SK-N-MC (cell line): ENCODE data around the gene OBSCN.

ENCODE experiments used
- EZH2 ChIP-seq: fragments of 200-600 bp; sonication (generic); IDR thresholded peaks from one replicate; pipeline ENCODE4 v1.6.1; 2017; ENCODE audit warnings: antibody characterized with exemption
- POLR2AphosphoS5 ChIP-seq: IDR thresholded peaks from 2 replicates; pipeline ENCODE4 v1.6.1; 2012; ENCODE audit warnings: mild to moderate bottlenecking, low read depth, low read length, borderline replicate concordance

DNA sequence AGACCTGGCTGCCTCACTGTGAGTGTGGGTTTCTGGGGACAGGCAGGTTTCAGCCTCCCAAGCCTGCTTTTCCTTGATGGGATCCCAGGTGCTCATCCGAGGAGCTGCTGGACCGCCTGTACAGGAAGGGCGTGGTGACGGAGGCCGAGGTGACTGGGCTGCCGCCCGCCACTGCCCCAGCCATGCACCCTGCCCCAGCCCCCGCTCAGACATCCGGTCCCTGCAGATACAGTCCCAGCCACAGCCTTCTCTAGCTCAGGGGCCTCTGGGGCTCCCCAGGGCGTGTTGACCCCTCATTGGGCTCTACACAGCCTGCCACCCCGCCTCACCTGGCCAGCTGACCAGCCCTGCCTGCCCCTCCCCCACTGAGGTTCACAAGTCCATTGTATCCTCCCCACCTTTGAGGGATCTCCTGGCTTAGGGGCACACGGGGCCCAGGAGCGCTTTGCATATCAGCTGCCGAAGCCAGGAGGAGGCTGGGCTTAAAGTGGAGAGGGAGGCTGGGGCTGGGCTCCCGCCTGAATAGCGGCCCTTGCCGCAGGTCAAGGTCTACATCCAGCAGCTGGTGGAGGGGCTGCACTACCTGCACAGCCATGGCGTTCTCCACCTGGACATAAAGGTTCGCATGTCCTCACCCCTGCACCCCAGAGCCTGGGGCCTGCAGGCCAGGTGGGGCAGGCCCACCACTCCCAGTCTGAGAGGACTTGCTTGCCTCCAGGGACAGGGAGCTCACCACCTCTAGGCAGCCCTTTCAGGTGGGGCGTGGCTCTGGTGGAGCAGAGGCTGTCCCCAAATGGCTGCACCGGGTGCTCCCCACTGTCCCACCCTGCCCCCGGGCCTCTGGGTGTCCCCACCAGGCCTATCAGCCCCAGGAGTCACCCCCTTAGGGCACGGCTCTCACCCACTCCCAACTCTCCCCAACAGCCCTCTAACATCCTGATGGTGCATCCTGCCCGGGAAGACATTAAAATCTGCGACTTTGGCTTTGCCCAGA is 160.3 kb downstream of the OBSCN start:
- TF ChIP-seq EZH2 (no peak), POLR2AphosphoS5 (no peak)
